Breast epithelium (tissue), 3 donors: ENCODE results near the gene BNC1.

Experiments used
- POLR2A ChIP-seq: fragments of 450-650 bp; IDR thresholded peaks from one replicate; pipeline ENCODE4 v1.6.1; 2016; ENCODE audit warnings: antibody characterized with exemption, mild to moderate bottlenecking, moderate library complexity
- TF ChIP-seq, protein P1 (sequence below), 3 donors: fragments of 450-650 bp; IDR thresholded peaks; one replicate each; pipeline ENCODE4 v1.5.1; 2016 to 2017; ENCODE audit warnings: antibody characterized with exemption in 3 of 3, mild to moderate bottlenecking in 3 of 3, moderate library complexity in 3 of 3

GRCh38 chr15:83207009-83207659 is 77.3 kb downstream of the BNC1 start:
- no peak for TF ChIP-seq POLR2A
- TF ChIP-seq, protein P1, sequence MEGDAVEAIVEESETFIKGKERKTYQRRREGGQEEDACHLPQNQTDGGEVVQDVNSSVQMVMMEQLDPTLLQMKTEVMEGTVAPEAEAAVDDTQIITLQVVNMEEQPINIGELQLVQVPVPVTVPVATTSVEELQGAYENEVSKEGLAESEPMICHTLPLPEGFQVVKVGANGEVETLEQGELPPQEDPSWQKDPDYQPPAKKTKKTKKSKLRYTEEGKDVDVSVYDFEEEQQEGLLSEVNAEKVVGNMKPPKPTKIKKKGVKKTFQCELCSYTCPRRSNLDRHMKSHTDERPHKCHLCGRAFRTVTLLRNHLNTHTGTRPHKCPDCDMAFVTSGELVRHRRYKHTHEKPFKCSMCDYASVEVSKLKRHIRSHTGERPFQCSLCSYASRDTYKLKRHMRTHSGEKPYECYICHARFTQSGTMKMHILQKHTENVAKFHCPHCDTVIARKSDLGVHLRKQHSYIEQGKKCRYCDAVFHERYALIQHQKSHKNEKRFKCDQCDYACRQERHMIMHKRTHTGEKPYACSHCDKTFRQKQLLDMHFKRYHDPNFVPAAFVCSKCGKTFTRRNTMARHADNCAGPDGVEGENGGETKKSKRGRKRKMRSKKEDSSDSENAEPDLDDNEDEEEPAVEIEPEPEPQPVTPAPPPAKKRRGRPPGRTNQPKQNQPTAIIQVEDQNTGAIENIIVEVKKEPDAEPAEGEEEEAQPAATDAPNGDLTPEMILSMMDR (IDR thresholded peaks at IDR 0.05): no peak
